SH-SY5Y (cell line): ENCODE measurements around the gene FLNA.

Source experiments
- GATA2 ChIP-seq: IDR thresholded peaks from 2 replicates; pipeline ENCODE4 v1.6.1; 2011; ENCODE audit warnings: mild to moderate bottlenecking, low read depth, low read length
- GATA3 ChIP-seq: IDR thresholded peaks from 2 replicates; pipeline ENCODE4 v1.6.1; 2011; ENCODE audit warnings: low read depth, mild to moderate bottlenecking, low read length, moderate library complexity

- no peak for TF ChIP-seq GATA2
- no peak for TF ChIP-seq GATA3
Measured at GRCh38 chrX:154349359-154349935, 25.0 kb downstream of the FLNA start.
